HepG2 (cell line): ENCODE measurements around the gene MRPS35. TPM values are rescaled to one million over a fixed set of nuclear protein-coding genes. Genes with fewer than 3 reads are reported as not detected.

Source experiments
- CENPT ChIP-seq: sonication (generic); formaldehyde crosslinking; IDR thresholded peaks from 2 replicates; pipeline ENCODE4 v1.8.0; 2022; ENCODE audit warnings: low read depth, mild to moderate bottlenecking, moderate library complexity, missing genetic modification reagents
- GATAD1 ChIP-seq: IDR thresholded peaks from 2 replicates; pipeline ENCODE4 v1.6.1; 2016; ENCODE audit warnings: missing genetic modification reagents, missing compliant biosample characterization
- HNRNPL ChIP-seq: fragments of 200-400 bp; formaldehyde crosslinking; IDR thresholded peaks from 2 replicates; pipeline ENCODE4 v1.6.1; 2017; ENCODE audit warnings: mild to moderate bottlenecking, low read depth, low read length
- MXD1 ChIP-seq: sonication (generic); formaldehyde crosslinking; IDR thresholded peaks from 2 replicates; pipeline ENCODE4 v1.4.0; 2020; ENCODE audit warnings: mild to moderate bottlenecking, missing genetic modification reagents
- NFIC ChIP-seq: IDR thresholded peaks from 2 replicates; pipeline ENCODE4 v1.6.1; 2012; ENCODE audit warnings: mild to moderate bottlenecking, low read length, inconsistent platforms
- PRDM10 ChIP-seq: sonication (generic); formaldehyde crosslinking; IDR thresholded peaks from 2 replicates; pipeline ENCODE4 v1.4.0; 2020; ENCODE audit warnings: low read depth, missing genetic modification reagents
- PTBP1 ChIP-seq: fragments of 200-400 bp; formaldehyde crosslinking; IDR thresholded peaks from 2 replicates; pipeline ENCODE4 v1.6.1; 2018; ENCODE audit warnings: low read length, low read depth; ENCODE audit not compliant: poor library complexity, severe bottlenecking
- RAD21 ChIP-seq: fragments of 450-650 bp; formaldehyde crosslinking; IDR thresholded peaks from 2 replicates; pipeline ENCODE4 v1.5.0; 2020; ENCODE audit warnings: mild to moderate bottlenecking
- SMC3 ChIP-seq: IDR thresholded peaks from 2 replicates; pipeline ENCODE4 v1.6.1; 2011; ENCODE audit warnings: low read length, improper control_type of control experiment
- STAG1 ChIP-seq: sonication (generic); formaldehyde crosslinking; IDR thresholded peaks from 2 replicates; pipeline ENCODE4 v1.4.0; 2020; ENCODE audit warnings: missing genetic modification reagents
- TIGD3 ChIP-seq: sonication (generic); formaldehyde crosslinking; IDR thresholded peaks from 2 replicates; pipeline ENCODE4 v1.5.1; 2020; ENCODE audit warnings: mild to moderate bottlenecking, missing genetic modification reagents, borderline replicate concordance
- XRCC5 ChIP-seq: fragments of 200-400 bp; formaldehyde crosslinking; optimal IDR thresholded peaks from 2 replicates; pipeline ENCODE3; 2017; ENCODE audit warnings: mild to moderate bottlenecking, low read length
- ZFY ChIP-seq: sonication (generic); formaldehyde crosslinking; IDR thresholded peaks from 2 replicates; pipeline ENCODE4 v1.4.0; 2020; ENCODE audit warnings: missing genetic modification reagents
- ZMYM4 ChIP-seq: sonication (generic); formaldehyde crosslinking; IDR thresholded peaks from 2 replicates; pipeline ENCODE4 v1.8.1; 2023; ENCODE audit warnings: mild to moderate bottlenecking, missing genetic modification reagents
- ZNF136 ChIP-seq: sonication (generic); formaldehyde crosslinking; IDR thresholded peaks from 2 replicates; pipeline ENCODE4 v1.8.1; 2022; ENCODE audit warnings: low read depth, mild to moderate bottlenecking, moderate library complexity, missing genetic modification reagents
- ZNF234 ChIP-seq: sonication (generic); formaldehyde crosslinking; conservative IDR thresholded peaks from 2 replicates; pipeline ENCODE4 v1.5.1; 2020; ENCODE audit warnings: mild to moderate bottlenecking, missing genetic modification reagents
- ZNF24 ChIP-seq: fragments of 450-650 bp; IDR thresholded peaks from 2 replicates; pipeline ENCODE4 v1.6.1; 2017; ENCODE audit warnings: antibody characterized with exemption, mild to moderate bottlenecking
- ZNF292 ChIP-seq: sonication (generic); formaldehyde crosslinking; IDR thresholded peaks from 2 replicates; pipeline ENCODE4 v1.8.1; 2022; ENCODE audit warnings: mild to moderate bottlenecking, low read depth, missing genetic modification reagents, borderline replicate concordance
- ZNF569 ChIP-seq: sonication (generic); formaldehyde crosslinking; IDR thresholded peaks from 2 replicates; pipeline ENCODE4 v1.5.0; 2020; ENCODE audit warnings: mild to moderate bottlenecking, missing genetic modification reagents, moderate library complexity, borderline replicate concordance
- ZNF614 ChIP-seq: IDR thresholded peaks from 2 replicates; pipeline ENCODE4 v1.6.1; 2018; ENCODE audit warnings: missing biosample characterization, missing genetic modification reagents, inconsistent platforms, borderline replicate concordance
- ZNF7 ChIP-seq: IDR thresholded peaks from 2 replicates; pipeline ENCODE4 v1.6.1; 2016; ENCODE audit warnings: missing biosample characterization, missing genetic modification reagents
- polyA plus RNA-seq, 8 experiments: library from polyadenylated mRNA; depleted of rRNA in 3 of 8; stranded (reverse) in 7 of 8; unstranded in 1 of 8; fragments of >200 nt; fragmentation: Illumina TruSeq in 4 of 8; extraction: Trizol in 4 of 8; gene quantifications; 2 replicates each; pipeline versions ENCODE4 v1.2.1 to v1.2.3, GENCODE V29; 2011 to 2016; ENCODE audit warnings: low read depth in 4 of 8, missing spikeins in 1 of 8, mixed read lengths in 1 of 8; ENCODE audit not compliant: insufficient read depth in 1 of 8
- total RNA-seq, 5 experiments: library from RNA; depleted of rRNA; stranded (reverse); fragments of >200 nt; fragmentation: Illumina TruSeq; extraction: Trizol; gene quantifications; 2 replicates each; pipeline ENCODE4 v1.2.3, GENCODE V29; 2016; ENCODE audit warnings: low read depth in 1 of 5
- TF ChIP-seq, protein P1 (sequence below): sonication (generic); formaldehyde crosslinking; IDR thresholded peaks from 2 replicates; pipeline ENCODE4 v1.4.0; 2020; ENCODE audit warnings: missing genetic modification reagents
- TF ChIP-seq, protein P2 (sequence below): sonication (generic); formaldehyde crosslinking; IDR thresholded peaks from 2 replicates; pipeline ENCODE4 v1.4.0; 2020; ENCODE audit warnings: mild to moderate bottlenecking, missing genetic modification reagents

MRPS35 gene
- total and polyA plus RNA-seq, 2 of the 13 experiments (the other 11 are each of a cell fraction or from before 2014, with no cell fraction given), result 63.4 to 104 TPM

DNA sequence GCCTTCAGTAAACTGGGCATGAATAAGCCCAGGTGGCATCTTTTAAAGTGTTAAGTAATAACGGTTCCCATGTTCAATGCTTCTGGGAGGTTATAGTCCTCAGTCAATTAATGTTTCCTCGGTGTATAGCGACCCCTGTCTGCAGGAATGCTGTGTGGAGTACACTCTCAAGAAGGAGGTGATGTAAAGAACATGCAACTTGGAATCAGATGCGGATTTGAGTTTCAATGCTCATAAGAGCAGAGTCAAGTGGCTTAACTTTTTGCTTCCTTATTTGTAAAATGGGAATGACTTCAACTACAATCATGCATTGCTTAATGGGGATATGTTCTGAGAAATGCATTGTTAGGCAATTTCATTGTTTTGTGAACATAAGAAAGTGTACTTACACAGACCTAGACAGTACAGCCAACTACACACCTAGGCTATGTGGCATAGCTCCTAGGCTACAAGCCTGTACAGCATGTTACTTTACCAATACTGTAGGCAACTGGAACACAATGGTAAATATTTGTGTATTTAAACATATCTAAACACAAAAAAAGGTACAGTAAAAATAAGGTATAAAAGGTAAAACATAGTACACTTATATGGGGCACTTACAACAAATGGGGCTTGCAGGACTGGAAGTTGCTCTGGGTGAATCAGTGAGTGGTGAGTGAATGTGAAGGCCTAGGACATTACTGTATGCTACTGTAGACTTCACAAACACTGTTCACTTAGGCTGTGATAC, 6.7 kb upstream of the MRPS35 start (continued):
- TF ChIP-seq, protein P1, sequence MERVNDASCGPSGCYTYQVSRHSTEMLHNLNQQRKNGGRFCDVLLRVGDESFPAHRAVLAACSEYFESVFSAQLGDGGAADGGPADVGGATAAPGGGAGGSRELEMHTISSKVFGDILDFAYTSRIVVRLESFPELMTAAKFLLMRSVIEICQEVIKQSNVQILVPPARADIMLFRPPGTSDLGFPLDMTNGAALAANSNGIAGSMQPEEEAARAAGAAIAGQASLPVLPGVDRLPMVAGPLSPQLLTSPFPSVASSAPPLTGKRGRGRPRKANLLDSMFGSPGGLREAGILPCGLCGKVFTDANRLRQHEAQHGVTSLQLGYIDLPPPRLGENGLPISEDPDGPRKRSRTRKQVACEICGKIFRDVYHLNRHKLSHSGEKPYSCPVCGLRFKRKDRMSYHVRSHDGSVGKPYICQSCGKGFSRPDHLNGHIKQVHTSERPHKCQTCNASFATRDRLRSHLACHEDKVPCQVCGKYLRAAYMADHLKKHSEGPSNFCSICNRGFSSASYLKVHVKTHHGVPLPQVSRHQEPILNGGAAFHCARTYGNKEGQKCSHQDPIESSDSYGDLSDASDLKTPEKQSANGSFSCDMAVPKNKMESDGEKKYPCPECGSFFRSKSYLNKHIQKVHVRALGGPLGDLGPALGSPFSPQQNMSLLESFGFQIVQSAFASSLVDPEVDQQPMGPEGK (CRISPR knock-in tag), result no peak
- TF ChIP-seq, protein P2, sequence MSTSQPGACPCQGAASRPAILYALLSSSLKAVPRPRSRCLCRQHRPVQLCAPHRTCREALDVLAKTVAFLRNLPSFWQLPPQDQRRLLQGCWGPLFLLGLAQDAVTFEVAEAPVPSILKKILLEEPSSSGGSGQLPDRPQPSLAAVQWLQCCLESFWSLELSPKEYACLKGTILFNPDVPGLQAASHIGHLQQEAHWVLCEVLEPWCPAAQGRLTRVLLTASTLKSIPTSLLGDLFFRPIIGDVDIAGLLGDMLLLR (CRISPR knock-in tag), result no peak
- no peak for TF ChIP-seq MXD1 (CRISPR knock-in tag)
- peak; percentile 90 for TF ChIP-seq STAG1 (CRISPR knock-in tag)
- TF ChIP-seq PTBP1, result no peak
- no peak for TF ChIP-seq TIGD3 (CRISPR knock-in tag)
- TF ChIP-seq XRCC5, result peak; percentile 26
- no peak for TF ChIP-seq ZNF136 (CRISPR knock-in tag)
- TF ChIP-seq GATAD1, result no peak
- peak; percentile 60; the same call in 1 of the 2 replicates for TF ChIP-seq SMC3
- TF ChIP-seq ZNF24, result no peak
- peak; percentile 46; the same call in 1 of the 2 replicates for TF ChIP-seq RAD21 (CRISPR knock-in tag)
- no peak for TF ChIP-seq ZMYM4 (CRISPR knock-in tag)
- no peak for TF ChIP-seq ZNF7 (CRISPR knock-in tag)
- no peak for TF ChIP-seq ZNF292 (CRISPR knock-in tag)
- no peak for TF ChIP-seq NFIC
- TF ChIP-seq ZNF614, result peak; percentile 64; the same call in 1 of the 2 replicates
- no peak; the same call in 1 of the 2 replicates for TF ChIP-seq PRDM10 (CRISPR knock-in tag)
- TF ChIP-seq ZFY, result no peak
- no peak for TF ChIP-seq HNRNPL
- TF ChIP-seq CENPT (CRISPR knock-in tag), result no peak
- TF ChIP-seq ZNF569, result no peak
- TF ChIP-seq ZNF234 (CRISPR knock-in tag), result no peak
